ENCODE results near the gene SIGLEC10. TPM values are rescaled to one million over a fixed set of nuclear protein-coding genes. Genes with fewer than 3 reads are reported as not detected.

The SIGLEC10 gene
- total RNA-seq, 1 donor from 2014 or later, result not detected

GRCh38 chr19:51462681-51463080 lies 45.2 kb upstream of the SIGLEC10 start:
- H3K27me3 Mint-ChIP-seq (ENCODE audit: low read depth, unreplicated experiment), result peaks cover 52% of the 10 kb centered on the region

GRCh38 chr19:51462276-51462675 lies 44.8 kb upstream of the SIGLEC10 start:
- no peak overlapping the region for H3K4me3 Mint-ChIP-seq (ENCODE audit: unreplicated experiment)
- TF ChIP-seq CTCF (IDR thresholded peaks at IDR 0.05; ENCODE audit: insufficient read depth, low read depth, low read length), result no peak
- no peak for TF ChIP-seq EZH2 (IDR thresholded peaks at IDR 0.05; ENCODE audit: insufficient read depth, low read length)
- Histone ChIP-seq H3K36me3 (ENCODE audit: insufficient read depth, low read length) (no peaks in the 10 kb centered on the region), H3K4me1 (ENCODE audit: insufficient read depth, low read length) (no peaks in the 10 kb centered on the region), H2AFZ (ENCODE audit: low read depth, low read length) (no peak overlapping the region), H3K4me2 (ENCODE audit: low read length) (no peak overlapping the region), H3K79me2 (ENCODE audit: insufficient read depth, low read length) (no peaks in the 10 kb centered on the region), H4K20me1 (ENCODE audit: insufficient read depth, low read length) (no peaks in the 10 kb centered on the region), H3K9ac (ENCODE audit: low read length) (no peak overlapping the region), H3K9me3 (ENCODE audit: insufficient read depth, low read depth, low read length) (peaks cover 3% of the 10 kb centered on the region), H3K27ac (ENCODE audit: low read depth, low read length) (no peak overlapping the region), H3K4me3 (ENCODE audit: insufficient read depth, low read depth, low read length) (no peak overlapping the region), H3K27me3 (ENCODE audit: insufficient read depth, low read length) (no peaks in the 10 kb centered on the region)
- DNase-seq (ENCODE audit: low read depth), result no peak
- H3K4me1 Mint-ChIP-seq (ENCODE audit: low read depth, unreplicated experiment), result no peaks in the 10 kb centered on the region
- H3K36me3 Mint-ChIP-seq (ENCODE audit: low read depth, unreplicated experiment), result no peaks in the 10 kb centered on the region
- H3K27me3 Mint-ChIP-seq (ENCODE audit: low read depth, unreplicated experiment), result peaks cover 48% of the 10 kb centered on the region
- no peak overlapping the region for H3K27ac Mint-ChIP-seq (ENCODE audit: unreplicated experiment)
- FAIRE-seq, result no peak
- H3K9me3 Mint-ChIP-seq (ENCODE audit: unreplicated experiment), result no peaks in the 10 kb centered on the region

More at GRCh38 chr19:51462681-51463080, 45.2 kb upstream of the SIGLEC10 start:
- Mint-ChIP-seq H3K4me3 (ENCODE audit: unreplicated experiment) (no peak overlapping the region), H3K9me3 (ENCODE audit: unreplicated experiment) (no peaks in the 10 kb centered on the region), H3K36me3 (ENCODE audit: low read depth, unreplicated experiment) (no peaks in the 10 kb centered on the region), H3K4me1 (ENCODE audit: low read depth, unreplicated experiment) (no peaks in the 10 kb centered on the region), H3K27ac (ENCODE audit: unreplicated experiment) (no peak overlapping the region)
- Histone ChIP-seq H4K20me1 (ENCODE audit: insufficient read depth, low read length) (no peaks in the 10 kb centered on the region), H3K4me2 (ENCODE audit: low read length) (no peak overlapping the region), H3K9ac (ENCODE audit: low read length) (no peak overlapping the region), H3K27ac (ENCODE audit: low read depth, low read length) (no peak overlapping the region), H2AFZ (ENCODE audit: low read depth, low read length) (no peak overlapping the region), H3K4me3 (ENCODE audit: insufficient read depth, low read depth, low read length) (no peak overlapping the region), H3K4me1 (ENCODE audit: insufficient read depth, low read length) (no peaks in the 10 kb centered on the region), H3K79me2 (ENCODE audit: insufficient read depth, low read length) (no peaks in the 10 kb centered on the region), H3K9me3 (ENCODE audit: insufficient read depth, low read depth, low read length) (no peaks in the 10 kb centered on the region), H3K27me3 (ENCODE audit: insufficient read depth, low read length) (no peaks in the 10 kb centered on the region), H3K36me3 (ENCODE audit: insufficient read depth, low read length) (no peaks in the 10 kb centered on the region)
- TF ChIP-seq EZH2 (IDR thresholded peaks at IDR 0.05; ENCODE audit: insufficient read depth, low read length), result no peak
- TF ChIP-seq CTCF (IDR thresholded peaks at IDR 0.05; ENCODE audit: insufficient read depth, low read depth, low read length), result no peak
- no peak for DNase-seq (ENCODE audit: low read depth)
- FAIRE-seq, result no peak

GRCh38 chr19:51461723-51462161 lies 44.3 kb upstream of the SIGLEC10 start:
- Mint-ChIP-seq H3K27ac (ENCODE audit: unreplicated experiment) (no peak overlapping the region), H3K4me1 (ENCODE audit: low read depth, unreplicated experiment) (no peaks in the 10 kb centered on the region), H3K9me3 (ENCODE audit: unreplicated experiment) (no peaks in the 10 kb centered on the region), H3K27me3 (ENCODE audit: low read depth, unreplicated experiment) (peaks cover 43% of the 10 kb centered on the region), H3K4me3 (ENCODE audit: unreplicated experiment) (no peak overlapping the region), H3K36me3 (ENCODE audit: low read depth, unreplicated experiment) (no peaks in the 10 kb centered on the region)
- Histone ChIP-seq H3K79me2 (ENCODE audit: insufficient read depth, low read length) (no peaks in the 10 kb centered on the region), H4K20me1 (ENCODE audit: insufficient read depth, low read length) (no peaks in the 10 kb centered on the region), H3K4me1 (ENCODE audit: insufficient read depth, low read length) (no peaks in the 10 kb centered on the region), H2AFZ (ENCODE audit: low read depth, low read length) (no peak overlapping the region), H3K27ac (ENCODE audit: low read depth, low read length) (no peak overlapping the region), H3K9me3 (ENCODE audit: insufficient read depth, low read depth, low read length) (peaks cover 4% of the 10 kb centered on the region), H3K27me3 (ENCODE audit: insufficient read depth, low read length) (no peaks in the 10 kb centered on the region), H3K36me3 (ENCODE audit: insufficient read depth, low read length) (no peaks in the 10 kb centered on the region), H3K4me2 (ENCODE audit: low read length) (no peak overlapping the region), H3K4me3 (ENCODE audit: insufficient read depth, low read depth, low read length) (no peak overlapping the region), H3K9ac (ENCODE audit: low read length) (no peak overlapping the region)
- DNase-seq (ENCODE audit: low read depth) (no peak), FAIRE-seq (no peak)
- TF ChIP-seq CTCF (IDR thresholded peaks at IDR 0.05; ENCODE audit: insufficient read depth, low read depth, low read length), result no peak
- TF ChIP-seq EZH2 (IDR thresholded peaks at IDR 0.05; ENCODE audit: insufficient read depth, low read length), result no peak

All from astrocyte (in vitro differentiated cells and primary cell).